H9 (cell line): ENCODE data around the gene ERI3. TPM values are rescaled to one million over a fixed set of nuclear protein-coding genes. Genes with fewer than 3 reads are reported as not detected.

Experiments used
- DNase-seq: peaks from one replicate; pipeline ENCODE4 v3.0.0-alpha.2; 2017
- H2AFZ ChIP-seq: one replicate; pipeline ENCODE4 v1.6.1; 2013; ENCODE audit warnings: mild to moderate bottlenecking, low read length, control low read depth, moderate library complexity
- H2AK5ac ChIP-seq: 2 replicates; pipeline ENCODE4 v1.6.1; 2013; ENCODE audit warnings: low read length, control low read depth, mixed read lengths; ENCODE audit not compliant: insufficient read length
- H2BK120ac ChIP-seq: one replicate; pipeline ENCODE4 v1.6.1; 2013; ENCODE audit warnings: low read depth, mild to moderate bottlenecking, low read length, control low read depth, inconsistent platforms; ENCODE audit not compliant: poor library complexity, severe bottlenecking
- H2BK12ac ChIP-seq: 2 replicates; pipeline ENCODE4 v1.6.1; 2013; ENCODE audit warnings: low read length, control low read depth, mixed read lengths, low read depth; ENCODE audit not compliant: insufficient read length
- H2BK15ac ChIP-seq: 2 replicates; pipeline ENCODE4 v1.6.1; 2013; ENCODE audit warnings: low read depth, low read length, control low read depth
- H2BK20ac ChIP-seq: one replicate; pipeline ENCODE4 v1.6.1; 2013; ENCODE audit warnings: low read depth, mild to moderate bottlenecking, low read length, control low read depth, inconsistent platforms; ENCODE audit not compliant: poor library complexity, severe bottlenecking
- H2BK5ac ChIP-seq: 2 replicates; pipeline ENCODE4 v1.6.1; 2013; ENCODE audit warnings: low read length, control low read depth, mixed read lengths; ENCODE audit not compliant: insufficient read length
- H3K14ac ChIP-seq: 2 replicates; pipeline ENCODE4 v1.6.1; 2013; ENCODE audit warnings: low read length, control low read depth; ENCODE audit not compliant: insufficient read depth
- H3K18ac ChIP-seq: 2 replicates; pipeline ENCODE4 v1.6.1; 2013; ENCODE audit warnings: low read depth, mild to moderate bottlenecking, mixed read lengths, low read length, control low read depth; ENCODE audit not compliant: insufficient read length
- H3K23ac ChIP-seq: 2 replicates; pipeline ENCODE4 v1.6.1; 2013; ENCODE audit warnings: low read length, control low read depth, mixed read lengths, low read depth; ENCODE audit not compliant: insufficient read length
- H3K23me2 ChIP-seq: 2 replicates; pipeline ENCODE4 v1.6.1; 2013; ENCODE audit warnings: low read depth, mild to moderate bottlenecking, mixed read lengths, low read length, control low read depth; ENCODE audit not compliant: insufficient read length, poor library complexity, severe bottlenecking
- H3K27ac ChIP-seq: 2 replicates; pipeline ENCODE4 v1.5.1; 2013; ENCODE audit warnings: low read length, control low read depth, mixed read lengths, low read depth; ENCODE audit not compliant: insufficient read length
- H3K27me3 ChIP-seq: 2 replicates; pipeline ENCODE4 v1.6.1; 2013; ENCODE audit warnings: low read length, control low read depth, inconsistent platforms; ENCODE audit not compliant: insufficient read depth
- H3K4ac ChIP-seq: 2 replicates; pipeline ENCODE4 v1.6.1; 2013; ENCODE audit warnings: low read depth, mild to moderate bottlenecking, control low read depth, inconsistent platforms, low read length, moderate library complexity
- H3K4me1 ChIP-seq: 2 replicates; pipeline ENCODE4 v1.6.1; 2013; ENCODE audit warnings: low read length, control low read depth, inconsistent platforms; ENCODE audit not compliant: insufficient read depth
- H3K4me2 ChIP-seq: 2 replicates; pipeline ENCODE4 v1.6.1; 2013; ENCODE audit warnings: low read length, control low read depth, mixed read lengths; ENCODE audit not compliant: insufficient read length, insufficient read depth
- H3K56ac ChIP-seq: 2 replicates; pipeline ENCODE4 v1.6.1; 2013; ENCODE audit warnings: low read depth, mild to moderate bottlenecking, mixed read lengths, low read length, control low read depth; ENCODE audit not compliant: insufficient read length
- H3K79me1 ChIP-seq: 2 replicates; pipeline ENCODE4 v1.6.1; 2013; ENCODE audit warnings: low read depth, mild to moderate bottlenecking, moderate library complexity, low read length, control low read depth, inconsistent platforms; ENCODE audit not compliant: insufficient read depth, poor library complexity, severe bottlenecking
- H3K79me2 ChIP-seq: 2 replicates; pipeline ENCODE4 v1.6.1; 2013; ENCODE audit warnings: low read length, control low read depth, inconsistent platforms; ENCODE audit not compliant: insufficient read depth
- H3K9ac ChIP-seq: 2 replicates; pipeline ENCODE4 v1.6.1; 2013; ENCODE audit warnings: low read length, control low read depth, mixed read lengths; ENCODE audit not compliant: insufficient read length; ENCODE audit errors: extremely low read depth
- H3K9me3 ChIP-seq: one replicate; pipeline ENCODE4 v1.6.1; 2013; ENCODE audit warnings: low read depth, low read length, inconsistent platforms; ENCODE audit not compliant: control insufficient read depth
- H3T11ph ChIP-seq: one replicate; pipeline ENCODE4 v1.6.1; 2013; ENCODE audit warnings: mild to moderate bottlenecking, low read length, control low read depth, inconsistent platforms
- H4K20me1 ChIP-seq: one replicate; pipeline ENCODE4 v1.6.1; 2013; ENCODE audit not compliant: control insufficient read depth, insufficient read length, insufficient read depth
- H4K5ac ChIP-seq: 2 replicates; pipeline ENCODE4 v1.6.1; 2013; ENCODE audit warnings: low read depth, mild to moderate bottlenecking, mixed read lengths, low read length, control low read depth; ENCODE audit not compliant: insufficient read length
- H4K8ac ChIP-seq: replicated peaks from 2 replicates; pipeline ENCODE4 v1.6.1; 2013; ENCODE audit warnings: low read length, control low read depth, mixed read lengths, low read depth; ENCODE audit not compliant: insufficient read length
- H4K91ac ChIP-seq: 2 replicates; pipeline ENCODE4 v1.6.1; 2013; ENCODE audit warnings: low read depth, mild to moderate bottlenecking, moderate library complexity, mixed read lengths, low read length, control low read depth; ENCODE audit not compliant: insufficient read length
- H3K27ac Mint-ChIP-seq, 3 experiments: 2 replicates in 2 of 3; 3 replicates in 1 of 3; pipeline ENCODE4 v1.8.0; 2020 to 2021; ENCODE audit warnings: mixed read lengths in 3 of 3, mild to moderate bottlenecking in 1 of 3, moderate library complexity in 1 of 3
- H3K27me3 Mint-ChIP-seq: 2 replicates; pipeline ENCODE4 v1.8.0; 2021; ENCODE audit warnings: low read depth, mild to moderate bottlenecking, moderate library complexity, mixed read lengths
- H3K36me3 Mint-ChIP-seq, 3 experiments: 2 replicates in 2 of 3; 3 replicates in 1 of 3; pipeline ENCODE4 v1.8.0; 2020 to 2021; ENCODE audit warnings: low read depth in 3 of 3, mixed read lengths in 3 of 3; ENCODE audit not compliant: insufficient read depth in 1 of 3
- H3K4me1 Mint-ChIP-seq, 2 experiments: 2 replicates each; pipeline ENCODE4 v1.8.0; 2020; ENCODE audit warnings: mixed read lengths in 2 of 2
- H3K4me3 Mint-ChIP-seq, 2 experiments: 2 replicates in 1 of 2; 3 replicates in 1 of 2; pipeline ENCODE4 v1.8.0; 2020 to 2021; ENCODE audit warnings: mild to moderate bottlenecking in 2 of 2, mixed read lengths in 2 of 2, moderate library complexity in 1 of 2
- H3K9me3 Mint-ChIP-seq, 2 experiments: 2 replicates in 1 of 2; 3 replicates in 1 of 2; pipeline ENCODE4 v1.8.0; 2020; ENCODE audit warnings: mild to moderate bottlenecking in 2 of 2, mixed read lengths in 2 of 2, moderate library complexity in 1 of 2
- CTCF ChIP-seq: fragments of 200-600 bp; sonication (generic); conservative IDR thresholded peaks from 3 replicates; pipeline ENCODE4 v1.8.0; 2021; ENCODE audit warnings: antibody characterized with exemption, mild to moderate bottlenecking
- WGBS: extraction: QIAGEN DNeasy Blood & Tissue Kit; methylation state at CpG from one replicate; pipeline ENCODE4 v1.1.7; 2013; ENCODE audit warnings: missing lambda C conversion rate, low lambda C conversion rate, mixed read lengths; ENCODE audit not compliant: insufficient read length; ENCODE audit errors: extremely low coverage; 5-methylcytosine and 5-hydroxymethylcytosine counted together
- total RNA-seq: library from RNA; stranded (reverse); gene quantifications from 2 replicates; pipeline ENCODE4 v1.2.1, GENCODE V29; 2021

Gene ERI3
- total RNA-seq, 1 experiment from 2014 or later = 61.6 TPM

DNA sequence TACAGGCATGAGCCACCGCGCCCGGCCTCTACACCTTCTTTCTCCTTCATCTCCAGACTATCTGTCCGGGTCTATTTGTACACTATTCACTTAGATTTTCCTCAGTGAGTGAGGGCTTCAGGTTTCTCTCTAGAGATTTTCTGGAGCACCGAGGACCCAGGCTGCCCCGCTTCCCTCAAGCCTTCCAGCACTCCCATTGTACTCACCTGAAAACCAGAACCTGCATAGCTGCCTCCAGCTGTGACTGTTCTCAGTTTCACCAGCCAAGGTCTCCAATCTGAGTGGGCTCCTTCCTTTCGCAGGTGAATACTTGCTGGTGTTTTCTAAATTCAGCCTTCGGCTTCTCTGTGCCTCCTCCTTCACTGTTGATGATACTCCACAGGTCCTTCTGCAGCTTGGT lies 154.7 kb downstream of the ERI3 start:
- Histone ChIP-seq H3K27ac (no peak overlapping the region), H2AK5ac (no peak overlapping the region), H4K20me1 (no peaks in the 10 kb centered on the region), H2BK15ac (no peak overlapping the region), H2BK120ac (no peak overlapping the region), H3K56ac (no peak overlapping the region), H2AFZ (no peak overlapping the region), H4K5ac (no peak overlapping the region), H3K4me1 (no peaks in the 10 kb centered on the region), H3K14ac (no peak overlapping the region), H3T11ph (no peak overlapping the region), H3K9me3 (no peaks in the 10 kb centered on the region), H2BK20ac (no peak overlapping the region), H3K23me2 (no peaks in the 10 kb centered on the region), H4K8ac (no peak overlapping the region), H3K4me2 (no peak overlapping the region), H3K9ac (no peak overlapping the region), H3K79me1 (no peaks in the 10 kb centered on the region), H3K27me3 (no peaks in the 10 kb centered on the region), H4K91ac (no peak overlapping the region), H2BK5ac (no peak overlapping the region), H2BK12ac (no peak overlapping the region), H3K4ac (no peak overlapping the region), H3K79me2 (no peaks in the 10 kb centered on the region), H3K23ac (no peak overlapping the region), H3K18ac (no peak overlapping the region)
- Mint-ChIP-seq H3K27me3 (peaks cover 4% of the 10 kb centered on the region), H3K4me3 (no peak overlapping the region), H3K9me3 (no peaks in the 10 kb centered on the region), H3K27ac (no peak overlapping the region), H3K36me3 (no peaks in the 10 kb centered on the region), H3K4me1 (0 out of 4 replicates have a peak, but pooled peaks cover 0 to 3% of the 10 kb centered on the region in 2 experiments)
- TF ChIP-seq CTCF = no peak
- WGBS = no CpG with 5 or more reads among the region's 8 CpGs
- no peak for DNase-seq
